A673 (cell line): ENCODE results near the gene RNF121.
"Not testable (repeated sequence)": the region's sequence is repeated elsewhere in the genome, so short reads cannot be mapped to it uniquely, and the experiment has no call there.

ENCODE experiments used
- EZH2 ChIP-seq: fragments of 200-600 bp; sonication (generic); IDR thresholded peaks from 2 replicates; pipeline ENCODE4 v1.6.1; 2017; ENCODE audit warnings: borderline replicate concordance, low read depth, mild to moderate bottlenecking, mixed read lengths, antibody characterized with exemption, low read length; ENCODE audit not compliant: poor library complexity, severe bottlenecking
- TF ChIP-seq, protein P1 (sequence below): fragments of 300-800, 200-600 bp; sonication (generic); conservative IDR thresholded peaks from 2 replicates; pipeline ENCODE4 v1.5.1; 2017; ENCODE audit warnings: low read depth, mild to moderate bottlenecking, antibody characterized with exemption, low read length, moderate library complexity, mixed read lengths

DNA sequence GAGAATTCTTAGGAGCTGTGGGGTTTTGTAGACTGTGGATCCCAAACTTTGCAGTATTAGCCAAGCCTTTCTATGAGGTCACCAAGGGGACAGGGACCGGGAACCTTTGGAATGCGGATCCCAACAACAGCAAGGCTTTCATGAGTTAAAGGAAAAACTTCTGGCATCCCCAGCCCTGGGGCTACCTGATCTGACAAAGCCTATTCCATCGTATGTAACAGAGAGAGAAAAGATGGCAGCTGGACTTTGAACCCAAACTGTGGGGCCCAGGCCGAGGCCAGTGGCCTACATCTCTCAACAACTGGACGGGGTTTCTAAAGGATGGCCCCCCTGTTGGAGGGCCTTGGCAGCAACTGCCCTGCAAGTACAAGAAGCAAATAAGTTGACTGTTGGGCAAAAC lies 18.1 kb upstream of the RNF121 start:
- TF ChIP-seq, protein P1, sequence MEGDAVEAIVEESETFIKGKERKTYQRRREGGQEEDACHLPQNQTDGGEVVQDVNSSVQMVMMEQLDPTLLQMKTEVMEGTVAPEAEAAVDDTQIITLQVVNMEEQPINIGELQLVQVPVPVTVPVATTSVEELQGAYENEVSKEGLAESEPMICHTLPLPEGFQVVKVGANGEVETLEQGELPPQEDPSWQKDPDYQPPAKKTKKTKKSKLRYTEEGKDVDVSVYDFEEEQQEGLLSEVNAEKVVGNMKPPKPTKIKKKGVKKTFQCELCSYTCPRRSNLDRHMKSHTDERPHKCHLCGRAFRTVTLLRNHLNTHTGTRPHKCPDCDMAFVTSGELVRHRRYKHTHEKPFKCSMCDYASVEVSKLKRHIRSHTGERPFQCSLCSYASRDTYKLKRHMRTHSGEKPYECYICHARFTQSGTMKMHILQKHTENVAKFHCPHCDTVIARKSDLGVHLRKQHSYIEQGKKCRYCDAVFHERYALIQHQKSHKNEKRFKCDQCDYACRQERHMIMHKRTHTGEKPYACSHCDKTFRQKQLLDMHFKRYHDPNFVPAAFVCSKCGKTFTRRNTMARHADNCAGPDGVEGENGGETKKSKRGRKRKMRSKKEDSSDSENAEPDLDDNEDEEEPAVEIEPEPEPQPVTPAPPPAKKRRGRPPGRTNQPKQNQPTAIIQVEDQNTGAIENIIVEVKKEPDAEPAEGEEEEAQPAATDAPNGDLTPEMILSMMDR, result not testable (repeated sequence)
- not testable (repeated sequence) for TF ChIP-seq EZH2
